Coronary artery (tissue), 2 donors: ENCODE data around the gene PPARG.
"Not testable (repeated sequence)": the region's sequence is repeated elsewhere in the genome, so short reads cannot be mapped to it uniquely, and the experiment has no call there.

ENCODE experiments used
- DNase-seq: peaks from one replicate; pipeline ENCODE4 v3.0.0-alpha.2; 2017; ENCODE audit warnings: low spot score
- H3K27ac ChIP-seq, 2 donors: fragments of 200-600 bp; sonication (generic); one replicate each; pipeline ENCODE4 v1.5.1; 2016 to 2019
- H3K4me3 ChIP-seq: fragments of 200-600 bp; sonication (generic); 2 replicates; pipeline ENCODE4 v1.5.1; 2016; ENCODE audit warnings: mild to moderate bottlenecking, moderate library complexity
- TF ChIP-seq, protein P1 (sequence below): fragments of 200-600 bp; sonication (generic); IDR thresholded peaks from one replicate; pipeline ENCODE4 v1.5.1; 2019; ENCODE audit warnings: antibody characterized with exemption

The PPARG gene

DNA sequence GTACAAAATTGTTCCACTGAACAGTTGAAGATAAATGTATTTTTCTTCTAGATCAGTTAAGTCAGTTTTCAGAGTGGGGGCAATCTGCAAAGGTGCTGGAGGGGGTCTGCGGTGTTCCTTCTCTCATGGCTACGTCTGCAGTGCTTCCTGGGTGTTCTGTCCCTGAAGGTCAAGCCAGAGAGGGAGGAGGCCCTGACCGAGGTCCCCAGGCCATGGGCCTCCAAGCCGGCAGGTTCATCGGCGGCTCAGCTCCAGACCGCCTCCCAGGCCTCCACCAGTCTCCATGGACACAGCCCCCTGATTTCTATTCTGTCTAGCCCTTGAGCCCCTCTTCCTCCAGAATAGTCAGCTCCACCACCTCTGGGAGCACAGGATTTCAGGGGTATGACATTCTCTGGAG, 166.9 kb downstream of the PPARG start:
- Histone ChIP-seq H3K4me3 (no peak overlapping the region), H3K27ac (no peak overlapping the region)
- no peak for DNase-seq
- TF ChIP-seq, protein P1, sequence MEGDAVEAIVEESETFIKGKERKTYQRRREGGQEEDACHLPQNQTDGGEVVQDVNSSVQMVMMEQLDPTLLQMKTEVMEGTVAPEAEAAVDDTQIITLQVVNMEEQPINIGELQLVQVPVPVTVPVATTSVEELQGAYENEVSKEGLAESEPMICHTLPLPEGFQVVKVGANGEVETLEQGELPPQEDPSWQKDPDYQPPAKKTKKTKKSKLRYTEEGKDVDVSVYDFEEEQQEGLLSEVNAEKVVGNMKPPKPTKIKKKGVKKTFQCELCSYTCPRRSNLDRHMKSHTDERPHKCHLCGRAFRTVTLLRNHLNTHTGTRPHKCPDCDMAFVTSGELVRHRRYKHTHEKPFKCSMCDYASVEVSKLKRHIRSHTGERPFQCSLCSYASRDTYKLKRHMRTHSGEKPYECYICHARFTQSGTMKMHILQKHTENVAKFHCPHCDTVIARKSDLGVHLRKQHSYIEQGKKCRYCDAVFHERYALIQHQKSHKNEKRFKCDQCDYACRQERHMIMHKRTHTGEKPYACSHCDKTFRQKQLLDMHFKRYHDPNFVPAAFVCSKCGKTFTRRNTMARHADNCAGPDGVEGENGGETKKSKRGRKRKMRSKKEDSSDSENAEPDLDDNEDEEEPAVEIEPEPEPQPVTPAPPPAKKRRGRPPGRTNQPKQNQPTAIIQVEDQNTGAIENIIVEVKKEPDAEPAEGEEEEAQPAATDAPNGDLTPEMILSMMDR, result no peak

DNA sequence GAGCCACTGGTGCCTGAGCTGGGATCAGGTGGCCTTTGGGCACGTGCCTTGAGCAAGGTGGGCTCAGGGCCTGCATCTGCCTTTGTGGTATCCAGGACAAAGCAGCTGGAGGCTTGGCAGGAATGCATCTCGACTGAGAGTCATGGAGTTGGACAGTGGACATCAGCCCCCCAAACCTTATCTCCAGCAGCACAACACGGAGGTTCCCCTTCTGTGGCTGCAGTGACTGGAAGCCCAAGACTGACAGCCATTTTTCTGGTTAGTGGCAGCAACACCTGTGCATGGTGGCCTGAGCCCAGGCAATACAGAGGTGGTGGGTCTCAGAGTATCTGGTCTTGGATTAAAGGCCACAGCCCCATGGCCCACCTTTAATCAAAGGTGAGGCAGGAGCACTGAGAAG, 167.6 kb downstream of the PPARG start:
- no peak for DNase-seq

DNA sequence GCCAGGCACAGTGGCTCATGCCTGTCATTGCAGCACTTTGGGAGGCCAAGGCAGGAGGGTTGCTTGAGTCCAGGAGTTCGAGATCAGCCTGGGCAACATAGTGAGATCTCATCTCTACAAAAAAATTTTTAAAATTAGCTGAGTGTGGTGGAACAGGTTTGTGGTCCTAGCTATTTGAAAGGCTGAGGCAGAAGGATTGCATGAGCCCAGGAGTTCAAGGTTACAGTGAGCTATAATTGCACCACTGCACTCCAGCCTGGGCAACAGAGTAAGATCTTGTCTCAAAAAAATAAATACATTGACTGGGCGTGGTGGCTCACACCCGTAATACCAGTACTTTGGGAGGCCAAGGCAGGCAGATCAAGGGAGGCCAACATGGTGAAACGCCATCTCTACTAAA, 168.5 kb downstream of the PPARG start:
- not testable (repeated sequence) for H3K27ac ChIP-seq, DNase-seq, H3K4me3 ChIP-seq

More for the DNA sequence above, 167.6 kb downstream of the PPARG start:
- no peak overlapping the region for H3K4me3 ChIP-seq
- TF ChIP-seq, protein P1, result no peak
- no peak overlapping the region for H3K27ac ChIP-seq

DNA sequence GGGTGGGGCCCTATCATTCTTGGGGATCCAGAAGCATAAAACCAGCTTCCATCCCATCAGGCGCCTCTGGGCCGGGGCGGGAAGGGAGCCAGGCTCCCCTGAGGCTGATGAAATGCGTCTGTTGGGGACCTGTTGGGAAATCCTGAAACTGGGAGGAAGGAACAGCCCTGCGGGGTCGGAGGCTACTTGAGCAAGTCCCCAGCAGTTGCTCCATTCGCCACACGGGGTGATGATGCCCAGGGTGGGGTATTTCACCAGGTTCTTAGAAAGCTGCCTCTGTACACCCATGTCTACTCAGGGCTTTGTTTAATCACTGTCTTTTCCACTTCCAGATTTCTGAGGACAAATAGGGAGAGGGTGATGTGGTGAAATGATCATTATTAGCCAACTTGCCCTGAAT, 170.0 kb downstream of the PPARG start:
- TF ChIP-seq, protein P1, result no peak
- H3K27ac ChIP-seq, result no peak overlapping the region
- no peak for DNase-seq

DNA sequence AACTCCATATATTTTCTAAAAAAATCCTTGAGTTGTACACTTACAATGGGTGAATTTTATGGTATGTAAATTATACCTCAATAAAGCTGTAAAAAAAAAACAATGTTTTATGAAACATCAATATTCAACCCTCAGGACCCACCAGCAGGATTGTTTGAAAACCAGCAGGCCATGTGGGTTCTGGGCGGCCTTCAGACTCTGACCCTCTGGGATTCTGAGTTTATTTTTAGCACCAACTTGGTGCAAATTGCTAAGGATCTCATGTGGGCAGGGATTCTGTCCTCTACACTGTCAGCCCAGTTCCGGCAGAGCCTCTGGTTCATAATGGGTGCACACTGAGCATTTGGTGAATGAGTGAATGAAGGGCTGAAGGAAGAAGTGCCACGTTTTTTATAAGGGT, 171.3 kb downstream of the PPARG start:
- no peak for DNase-seq
- Histone ChIP-seq H3K4me3 (no peak overlapping the region), H3K27ac (no peak overlapping the region)
- TF ChIP-seq, protein P1, result no peak

More for the DNA sequence above, 170.0 kb downstream of the PPARG start:
- no peak overlapping the region for H3K4me3 ChIP-seq

DNA sequence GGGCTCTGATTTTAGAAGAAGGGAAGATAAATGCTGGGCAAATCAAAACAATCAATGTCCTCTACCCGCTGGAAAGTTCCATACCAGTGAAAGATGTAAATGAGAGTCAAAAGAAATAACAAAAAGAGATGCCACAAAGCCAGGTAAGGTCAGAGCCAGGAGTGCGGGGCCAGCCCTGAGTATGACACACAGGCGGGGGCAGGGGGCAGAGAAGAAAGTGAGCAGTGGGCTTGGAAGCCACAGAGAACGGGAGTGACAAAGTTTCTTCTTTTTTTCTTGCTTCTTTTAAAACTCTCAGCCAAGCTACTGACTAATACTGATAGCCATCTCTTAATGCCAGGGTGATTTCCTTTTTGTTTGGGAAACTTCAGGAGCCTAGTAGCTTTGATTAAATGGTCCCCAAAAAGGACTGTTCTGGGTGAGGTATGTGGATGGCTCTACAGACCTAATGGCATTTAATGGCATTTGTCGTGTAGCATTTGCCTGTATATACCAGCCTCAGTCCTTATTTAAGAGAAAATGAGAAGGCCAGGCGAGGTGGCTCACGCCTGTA, 172.3 kb downstream of the PPARG start:
- no peak for DNase-seq
- H3K27ac ChIP-seq, result no peak overlapping the region
- TF ChIP-seq, protein P1, result no peak
- H3K4me3 ChIP-seq, result no peak overlapping the region

DNA sequence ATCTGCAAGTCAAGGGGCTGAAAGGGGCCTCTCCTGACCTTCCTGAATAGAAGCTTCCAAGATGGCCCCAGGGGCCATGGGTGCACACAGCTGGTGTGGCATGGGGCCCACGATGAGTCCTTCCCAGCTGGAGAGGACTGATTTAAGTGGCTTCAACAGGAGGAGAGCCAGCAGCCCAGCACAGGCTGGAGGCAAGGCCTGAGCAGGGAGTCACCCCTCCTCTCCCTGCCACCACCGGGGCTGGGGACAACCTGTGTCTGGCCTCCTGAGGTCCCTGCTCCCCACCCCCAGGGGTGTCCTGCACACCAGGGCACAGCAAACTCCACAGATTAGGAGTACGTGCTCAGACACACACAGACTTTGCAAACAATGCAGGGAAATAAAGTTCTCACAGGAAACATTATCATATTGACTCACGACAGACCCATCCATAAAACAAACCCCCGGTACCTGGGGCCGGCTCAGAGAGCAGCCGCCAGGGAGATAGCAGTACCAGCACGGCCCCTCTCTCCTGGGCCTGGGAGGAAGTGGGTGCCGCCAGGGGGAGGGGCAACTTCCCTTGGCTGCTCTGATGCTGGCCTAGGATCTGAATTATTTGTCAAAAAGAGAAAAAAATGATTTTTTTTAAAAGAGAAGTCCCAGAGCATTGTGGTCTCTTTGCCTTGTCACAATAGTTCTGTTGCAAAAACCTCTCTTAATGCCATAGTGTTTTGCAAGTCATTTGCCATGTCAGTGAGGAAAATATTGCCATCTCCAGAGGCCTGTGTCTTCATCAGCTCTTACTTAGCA, 173.5 kb downstream of the PPARG start:
- peak overlapping the region in 1 of 2 donors; percentile 43 for H3K27ac ChIP-seq
- DNase-seq, result no peak
- H3K4me3 ChIP-seq, result no peak overlapping the region
- TF ChIP-seq, protein P1, result no peak
